Endothelial cell of umbilical vein (primary cell): ENCODE data around the gene AQP12A. TPM values are rescaled to one million over a fixed set of nuclear protein-coding genes. Genes with fewer than 3 reads are reported as not detected.

Experiments
- BruUV-seq: library from RNA; stranded (reverse); fragments of 400-500 nt; replicated peaks from 2 replicates; lab custom pipeline; 2021; lab: Mats Ljungman, UMichigan
- CTCF ChIA-PET: fragments of 300-600, 350-600 bp; sonication (Branson Sonifier 250); formaldehyde crosslinking; loops from one replicate; lab custom pipeline; 2021; ENCODE audit warnings: antibody characterized with exemption, inconsistent platforms; lab: Charles Lee
- POLR2A ChIA-PET: fragments of 300-600, 350-600 bp; sonication (Branson Sonifier 250); formaldehyde crosslinking; loops from one replicate; lab custom pipeline; 2021; ENCODE audit warnings: antibody characterized with exemption, inconsistent platforms; lab: Charles Lee
- DNase-seq: peaks from one replicate; pipeline ENCODE4 v3.0.0-alpha.2; 2011; ENCODE audit warnings: low read depth, low spot score
- FAIRE-seq: peaks from 2 replicates; lab custom pipeline; 2011; peaks lifted over from hg19 to GRCh38; lab: Jason Lieb, UNC
- H2AFZ ChIP-seq: 2 replicates; pipeline ENCODE4 v1.6.0; 2012; ENCODE audit warnings: low read depth, low read length, control low read depth, inconsistent platforms
- H3K27ac ChIP-seq: 2 replicates; pipeline ENCODE4 v1.5.1; 2011; ENCODE audit warnings: low read depth, mild to moderate bottlenecking, control low read depth, low read length, moderate library complexity; ENCODE audit not compliant: insufficient read depth
- H3K27me3 ChIP-seq, 2 experiments: 2 replicates each; pipeline versions ENCODE4 v1.6.0 to v1.6.1; 2011; ENCODE audit warnings: low read length in 2 of 2, mixed read lengths in 1 of 2; ENCODE audit not compliant: control insufficient read depth in 2 of 2, insufficient read depth in 2 of 2
- H3K36me3 ChIP-seq, 2 experiments: 2 replicates in 1 of 2; 3 replicates in 1 of 2; pipeline ENCODE4 v1.5.1; 2011; ENCODE audit warnings: low read length in 2 of 2, mild to moderate bottlenecking in 1 of 2, moderate library complexity in 1 of 2; ENCODE audit not compliant: control insufficient read depth in 2 of 2, insufficient read depth in 2 of 2; ENCODE audit errors: extremely low read depth in 1 of 2
- H3K4me1 ChIP-seq: 3 replicates; pipeline ENCODE4 v1.5.1; 2011; ENCODE audit warnings: mild to moderate bottlenecking, low read length; ENCODE audit not compliant: control insufficient read depth, insufficient read depth; ENCODE audit errors: extremely low read depth
- H3K4me2 ChIP-seq: 2 replicates; pipeline ENCODE4 v1.6.1; 2011; ENCODE audit warnings: low read length, control low read depth, mixed read lengths; ENCODE audit not compliant: insufficient read depth
- H3K4me3 ChIP-seq, 3 experiments: fragments of 200-600 bp in 1 of 3; sonication (generic), shearing (Covaris generic) in 1 of 3; replicated peaks in 1 of 3; 2 replicates each; pipeline ENCODE4 v1.5.1; 2011 to 2016; ENCODE audit warnings: control low read depth in 3 of 3, low read length in 3 of 3, mild to moderate bottlenecking in 2 of 3, inconsistent platforms in 1 of 3, low read depth in 1 of 3, moderate library complexity in 1 of 3; ENCODE audit not compliant: insufficient read depth in 1 of 3
- H3K79me2 ChIP-seq: 2 replicates; pipeline ENCODE4 v1.6.0; 2012; ENCODE audit warnings: low read length, inconsistent platforms; ENCODE audit not compliant: control insufficient read depth, insufficient read depth
- H3K9ac ChIP-seq: replicated peaks from 2 replicates; pipeline ENCODE3; 2011; ENCODE audit warnings: low read length, control low read depth; ENCODE audit not compliant: insufficient read depth; ENCODE audit errors: extremely low read depth
- H3K9me1 ChIP-seq: replicated peaks from 3 replicates; pipeline ENCODE4 v1.6.0; 2011; ENCODE audit warnings: mild to moderate bottlenecking, low read length; ENCODE audit not compliant: control insufficient read depth, insufficient read depth; ENCODE audit errors: extremely low read depth
- H3K9me3 ChIP-seq: replicated peaks from 2 replicates; pipeline ENCODE4 v1.5.1; 2012; ENCODE audit warnings: low read length, inconsistent platforms; ENCODE audit not compliant: control insufficient read depth, insufficient read depth
- H4K20me1 ChIP-seq: replicated peaks from 2 replicates; pipeline ENCODE3; 2011; ENCODE audit warnings: mild to moderate bottlenecking, low read length; ENCODE audit not compliant: control insufficient read depth, insufficient read depth; ENCODE audit errors: extremely low read depth
- EZH2 ChIP-seq: IDR thresholded peaks from 2 replicates; pipeline ENCODE4 v1.6.1; 2012; ENCODE audit warnings: borderline replicate concordance, low read depth, mild to moderate bottlenecking, moderate library complexity, low read length, inconsistent platforms; ENCODE audit not compliant: severe bottlenecking
- FOS ChIP-seq: IDR thresholded peaks from 2 replicates; pipeline ENCODE4 v1.6.1; 2011; ENCODE audit warnings: mild to moderate bottlenecking, low read length, moderate library complexity, borderline replicate concordance; ENCODE audit not compliant: insufficient read depth
- GATA2 ChIP-seq: IDR thresholded peaks from 2 replicates; pipeline ENCODE4 v1.7.0; 2011; ENCODE audit warnings: low read depth, mild to moderate bottlenecking, moderate library complexity, mixed read lengths, low read length; ENCODE audit not compliant: insufficient read length, insufficient read depth
- JUN ChIP-seq: IDR thresholded peaks from 2 replicates; pipeline ENCODE4 v1.6.1; 2011; ENCODE audit warnings: borderline replicate concordance, low read depth; ENCODE audit not compliant: insufficient read length, insufficient read depth
- MYC ChIP-seq: IDR thresholded peaks from one replicate; pipeline ENCODE4 v1.6.1; 2011; ENCODE audit warnings: mild to moderate bottlenecking, low read depth, low read length
- POLR2A ChIP-seq: IDR thresholded peaks from 2 replicates; pipeline ENCODE4 v1.6.1; 2012; ENCODE audit warnings: low read depth, mild to moderate bottlenecking, control low read depth, low read length
- dilution Hi-C: fragments of 300-500 bp; cut with MboI; formaldehyde crosslinking; loops from one replicate; pipeline ENCODE4 v1.15.0; 2019; ENCODE audit warnings: low sequenced_read_pairs; ENCODE audit not compliant: extremely low pct_ligation_motif_present
- intact Hi-C: fragments of 100-400 bp; cut with micrococcal nuclease; formaldehyde crosslinking; loops from one replicate; pipeline ENCODE4 v1.10.0; 2022
- polyA plus RNA-seq, 4 experiments: library from polyadenylated mRNA; depleted of rRNA in 3 of 4; stranded (reverse) in 3 of 4; unstranded in 1 of 4; fragments of >200 nt; gene quantifications; 2 replicates each; pipeline versions ENCODE4 v1.2.1 to v1.2.3, GENCODE V29; 2011 to 2012; ENCODE audit warnings: missing spikeins in 1 of 4
- total RNA-seq: library from RNA; stranded (reverse); gene quantifications from 2 replicates; pipeline ENCODE4 v1.2.3, GENCODE V29; 2021
- TF ChIP-seq, protein P1 (sequence below): IDR thresholded peaks from 2 replicates; pipeline ENCODE4 v1.6.1; 2011; ENCODE audit not compliant: insufficient read depth, insufficient read length

The AQP12A gene
- total and polyA plus RNA-seq, 2 donors (not counting 3 experiments of a cell fraction or from before 2014, with no cell fraction given) = not detected

DNA sequence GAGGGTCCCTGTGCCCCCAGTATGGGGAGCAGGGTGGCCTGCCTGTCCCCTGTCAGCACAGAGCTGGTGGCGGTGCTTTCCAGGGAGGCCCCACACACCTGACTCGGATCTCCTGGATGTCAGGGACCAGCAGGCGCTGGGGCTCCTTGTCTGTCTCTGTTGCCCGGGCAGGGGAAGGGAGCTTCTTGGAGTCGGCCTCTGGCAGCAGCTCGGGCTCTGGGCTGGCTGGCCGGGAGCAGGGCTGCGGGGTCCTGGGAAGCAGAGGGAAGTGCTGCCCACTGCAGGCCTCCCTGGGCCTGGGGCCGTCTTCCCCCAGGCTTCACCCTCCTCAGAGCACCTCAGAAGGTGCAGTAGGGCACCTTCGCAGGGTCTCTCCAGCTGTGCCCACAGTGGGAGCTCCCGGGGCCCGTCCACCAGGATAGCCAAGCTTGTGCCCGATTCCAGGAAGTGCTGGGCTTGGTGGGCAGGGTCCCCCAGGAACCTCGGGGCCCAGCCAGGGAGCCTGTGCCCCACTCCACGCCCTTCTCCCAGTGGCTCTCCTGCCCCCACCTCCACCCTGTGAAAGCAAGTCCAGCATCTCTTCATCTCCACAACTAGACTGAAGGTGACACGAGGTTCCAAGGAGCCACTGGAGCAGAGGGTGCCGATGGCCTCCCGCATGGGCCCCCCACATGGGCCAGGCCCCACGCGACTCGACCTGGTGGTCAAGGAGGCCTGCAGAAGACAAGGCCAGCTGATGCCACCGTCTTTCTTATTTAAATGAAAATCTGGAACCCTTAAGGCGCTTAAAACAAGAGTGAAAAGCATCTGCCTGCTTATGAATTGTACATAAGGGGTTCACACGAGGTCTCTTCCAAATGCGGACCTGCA is 28.2 kb downstream of the AQP12A start:
- dilution Hi-C loops = no loop called here
- no peaks in the 10 kb centered on the region for H3K27me3 ChIP-seq
- intact Hi-C loops = no loop called here
- CTCF ChIA-PET = interaction anchor here (1.7 kb wide), 1 partner anchor 121 kb away, joined by 5 read pairs; no protein-coding TSS in a partner anchor
- DNase-seq (no peak), FAIRE-seq (no peak)
- no peaks in the 10 kb centered on the region for H3K36me3 ChIP-seq
- POLR2A ChIA-PET = no interaction called here
- no peaks in the 10 kb centered on the region for H3K4me1 ChIP-seq
- H3K9me1 ChIP-seq = no peaks in the 10 kb centered on the region
- H3K27ac ChIP-seq = no peak overlapping the region
- H3K79me2 ChIP-seq = no peaks in the 10 kb centered on the region
- H2AFZ ChIP-seq = no peak overlapping the region
- H3K4me2 ChIP-seq = no peak overlapping the region
- no peak for TF ChIP-seq MYC
- H4K20me1 ChIP-seq = no peaks in the 10 kb centered on the region
- H3K4me3 ChIP-seq = no peak overlapping the region
- H3K9ac ChIP-seq = no peak overlapping the region
- no TSS peak for BruUV-seq
- no peaks in the 10 kb centered on the region for H3K9me3 ChIP-seq

GRCh38 chr2:240720686-240721595 is 29.3 kb downstream of the AQP12A start:
- no peak for FAIRE-seq
- Histone ChIP-seq H3K4me2 (no peak overlapping the region), H3K27ac (no peak overlapping the region), H4K20me1 (no peaks in the 10 kb centered on the region), H2AFZ (no peak overlapping the region), H3K4me1 (no peaks in the 10 kb centered on the region), H3K9me3 (no peaks in the 10 kb centered on the region), H3K9me1 (no peaks in the 10 kb centered on the region), H3K9ac (no peak overlapping the region), H3K79me2 (no peaks in the 10 kb centered on the region), H3K4me3 (no peak overlapping the region), H3K36me3 (no peaks in the 10 kb centered on the region), H3K27me3 (no peaks in the 10 kb centered on the region)
- TF ChIP-seq GATA2 = no peak
- TF ChIP-seq, protein P1, sequence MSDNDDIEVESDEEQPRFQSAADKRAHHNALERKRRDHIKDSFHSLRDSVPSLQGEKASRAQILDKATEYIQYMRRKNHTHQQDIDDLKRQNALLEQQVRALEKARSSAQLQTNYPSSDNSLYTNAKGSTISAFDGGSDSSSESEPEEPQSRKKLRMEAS = no peak
- no peak for TF ChIP-seq JUN
- no peak for TF ChIP-seq POLR2A
- TF ChIP-seq FOS = no peak
- no peak for TF ChIP-seq EZH2
- intact Hi-C loops (no loop called here), dilution Hi-C loops (no loop called here)
- no TSS peak for BruUV-seq
- no peak for DNase-seq
- ChIA-PET CTCF (interaction anchor here (1.7 kb wide), 1 partner anchor 120 kb away, joined by 5 read pairs; no protein-coding TSS in a partner anchor), POLR2A (no interaction called here)
